HepG2 (cell line): ENCODE data around the gene BMPR1B. TPM values are rescaled to one million over a fixed set of nuclear protein-coding genes. Genes with fewer than 3 reads are reported as not detected.

Experiments used
- ATAC-seq: fragments of 200-7000 bp; cut with Tn5 transposase; 3 replicates; pipeline ENCODE4 v1.9.1; 2020; ENCODE audit warnings: mild to moderate bottlenecking, moderate library complexity
- BruUV-seq: library from RNA; stranded (reverse); fragments of 400-500 nt; replicated peaks from 2 replicates; lab custom pipeline; 2021; lab: Mats Ljungman, UMichigan
- CTCF ChIA-PET: fragments of 300-600 bp; formaldehyde crosslinking; extraction: SDS; loops from one replicate; lab custom pipeline; 2021; ENCODE audit warnings: low total read pairs, inconsistent platforms, low intra/inter-chr PET ratio; lab: Yijun Ruan, JAX
- POLR2A ChIA-PET: fragments of 350-600 bp; sonication (Branson Sonifier 250); formaldehyde crosslinking; loops from one replicate; lab custom pipeline; 2020; ENCODE audit warnings: antibody characterized with exemption, inconsistent platforms; lab: Yijun Ruan, JAX
- DNase-seq: peaks from one replicate; pipeline ENCODE4 v3.0.0-alpha.2; 2015; ENCODE audit warnings: low spot score
- FAIRE-seq: peaks from 3 replicates; lab custom pipeline; 2011; peaks lifted over from hg19 to GRCh38; lab: Jason Lieb, UNC
- H2AFZ ChIP-seq: one replicate; pipeline ENCODE4 v1.6.1; 2011; ENCODE audit warnings: low read length, inconsistent platforms
- H3K27ac ChIP-seq: fragments of 300-600 bp; 3 replicates; pipeline ENCODE4 v1.8.0; 2011; ENCODE audit warnings: mixed run types, mild to moderate bottlenecking, mixed read lengths, low read length, inconsistent platforms; ENCODE audit not compliant: insufficient read depth; ENCODE audit errors: extremely low read length
- H3K27me3 ChIP-seq, 2 experiments: fragments of 200-600 bp in 1 of 2; 2 replicates in 1 of 2; 3 replicates in 1 of 2; pipeline versions ENCODE4 v1.6.0 to v1.8.0; 2011; ENCODE audit warnings: low read length in 2 of 2, mild to moderate bottlenecking in 2 of 2, moderate library complexity in 2 of 2, inconsistent platforms in 1 of 2; ENCODE audit not compliant: insufficient read depth in 2 of 2, control insufficient read depth in 1 of 2
- H3K36me3 ChIP-seq, 2 experiments: fragments of 200-600 bp in 1 of 2; replicated peaks in 1 of 2; 2 replicates in 1 of 2; 3 replicates in 1 of 2; pipeline versions ENCODE4 v1.5.1 to v1.8.0; 2011; ENCODE audit warnings: low read length in 2 of 2, inconsistent platforms in 1 of 2; ENCODE audit not compliant: insufficient read depth in 2 of 2, control insufficient read depth in 1 of 2
- H3K4me1 ChIP-seq: 2 replicates; pipeline ENCODE4 v1.5.1; 2012; ENCODE audit warnings: low read length, inconsistent platforms; ENCODE audit not compliant: insufficient read depth
- H3K4me2 ChIP-seq: 2 replicates; pipeline ENCODE4 v1.6.0; 2011; ENCODE audit warnings: low read depth, low read length, inconsistent platforms
- H3K4me3 ChIP-seq, 3 experiments: fragments of 200-600 bp in 1 of 3; sonication (generic), shearing (Covaris generic) in 1 of 3; replicated peaks in 1 of 3; 2 replicates each; pipeline ENCODE4 v1.5.1; 2011 to 2016; ENCODE audit warnings: low read length in 3 of 3, inconsistent platforms in 2 of 3, low read depth in 2 of 3, mild to moderate bottlenecking in 2 of 3, control low read depth in 1 of 3, mixed read lengths in 1 of 3; ENCODE audit not compliant: insufficient read depth in 1 of 3
- H3K79me2 ChIP-seq: one replicate; pipeline ENCODE4 v1.6.1; 2011; ENCODE audit warnings: low read length, inconsistent platforms; ENCODE audit not compliant: insufficient read depth
- H3K9ac ChIP-seq: 2 replicates; pipeline ENCODE4 v1.6.0; 2011; ENCODE audit warnings: mild to moderate bottlenecking, low read depth, low read length, inconsistent platforms; ENCODE audit not compliant: insufficient read depth
- H3K9me3 ChIP-seq: 2 replicates; pipeline ENCODE4 v1.5.1; 2012; ENCODE audit warnings: mild to moderate bottlenecking, low read length
- H4K20me1 ChIP-seq: 2 replicates; pipeline ENCODE4 v1.6.0; 2011; ENCODE audit warnings: inconsistent platforms, mild to moderate bottlenecking, low read length, moderate library complexity; ENCODE audit not compliant: insufficient read depth
- ATM ChIP-seq: fragments of 450-650 bp; IDR thresholded peaks from 2 replicates; pipeline ENCODE4 v1.7.1; 2017; ENCODE audit warnings: mild to moderate bottlenecking, borderline replicate concordance
- FOXJ3 ChIP-seq: sonication (generic); formaldehyde crosslinking; IDR thresholded peaks from 2 replicates; pipeline ENCODE4 v1.4.0; 2020; ENCODE audit warnings: missing genetic modification reagents, mild to moderate bottlenecking, borderline replicate concordance
- GFI1 ChIP-seq: sonication (generic); formaldehyde crosslinking; IDR thresholded peaks from 2 replicates; pipeline ENCODE4 v1.5.0; 2020; ENCODE audit warnings: missing genetic modification reagents, mild to moderate bottlenecking, borderline replicate concordance
- MAFF ChIP-seq: IDR thresholded peaks from 2 replicates; pipeline ENCODE4 v1.6.1; 2011; ENCODE audit warnings: low read depth, low read length, improper control_type of control experiment
- MZF1 ChIP-seq: sonication (generic); formaldehyde crosslinking; IDR thresholded peaks from 2 replicates; pipeline ENCODE4 v1.8.1; 2023; ENCODE audit warnings: mild to moderate bottlenecking, missing genetic modification reagents, borderline replicate concordance
- TCF7 ChIP-seq: sonication (generic); IDR thresholded peaks from 2 replicates; pipeline ENCODE4 v1.6.1; 2016; ENCODE audit warnings: antibody characterized with exemption, low read depth
- ZKSCAN5 ChIP-seq: sonication (generic); formaldehyde crosslinking; IDR thresholded peaks from 2 replicates; pipeline ENCODE4 v1.5.1; 2020; ENCODE audit warnings: mild to moderate bottlenecking, missing genetic modification reagents
- ZNF274 ChIP-seq: sonication (generic); formaldehyde crosslinking; IDR thresholded peaks from 2 replicates; pipeline ENCODE4 v1.5.1; 2020; ENCODE audit warnings: mild to moderate bottlenecking, missing genetic modification reagents
- ZNF510 ChIP-seq: sonication (generic); formaldehyde crosslinking; IDR thresholded peaks from 2 replicates; pipeline ENCODE4 v1.4.0; 2020; ENCODE audit warnings: low read depth, mild to moderate bottlenecking, missing genetic modification reagents
- ZNF720 ChIP-seq: sonication (generic); formaldehyde crosslinking; IDR thresholded peaks from 2 replicates; pipeline ENCODE4 v1.4.0; 2020; ENCODE audit warnings: missing genetic modification reagents
- WGBS: methylation state at CpG from one replicate; pipeline ENCODE4 v1.1.6; 2017; ENCODE audit warnings: low lambda C conversion rate; 5-methylcytosine and 5-hydroxymethylcytosine counted together
- in situ Hi-C: cut with HindIII; loops from 2 replicates; pipeline ENCODE4 v1.10.0; 2017; ENCODE audit warnings: low pct_unique_long_range_greater_than_20kb; ENCODE audit not compliant: extremely low pct_ligation_motif_present
- intact Hi-C: fragments of 100-400 bp; cut with micrococcal nuclease; formaldehyde crosslinking; loops from one replicate; pipeline ENCODE4 v1.10.0; 2022; ENCODE audit not compliant: unreplicated experiment
- polyA plus RNA-seq, 8 experiments: library from polyadenylated mRNA; depleted of rRNA in 3 of 8; stranded (reverse) in 7 of 8; unstranded in 1 of 8; fragments of >200 nt; fragmentation: Illumina TruSeq in 4 of 8; extraction: Trizol in 4 of 8; gene quantifications; 2 replicates each; pipeline versions ENCODE4 v1.2.1 to v1.2.3, GENCODE V29; 2011 to 2016; ENCODE audit warnings: low read depth in 4 of 8, missing spikeins in 1 of 8, mixed read lengths in 1 of 8; ENCODE audit not compliant: insufficient read depth in 1 of 8
- total RNA-seq, 5 experiments: library from RNA; depleted of rRNA; stranded (reverse); fragments of >200 nt; fragmentation: Illumina TruSeq; extraction: Trizol; gene quantifications; 2 replicates each; pipeline ENCODE4 v1.2.3, GENCODE V29; 2016; ENCODE audit warnings: low read depth in 1 of 5
- TF ChIP-seq, protein P1 (sequence below): sonication (generic); formaldehyde crosslinking; IDR thresholded peaks from 2 replicates; pipeline ENCODE4 v1.4.0; 2020; ENCODE audit warnings: missing genetic modification reagents, low read depth, mild to moderate bottlenecking, borderline replicate concordance
- TF ChIP-seq, protein P2 (sequence below), 2 experiments: fragments of 450-650 bp in 1 of 2; sonication (generic) in 1 of 2; formaldehyde crosslinking; IDR thresholded peaks; 2 replicates each; pipeline versions ENCODE4 v1.5.0 to v1.8.0; 2020 to 2022; ENCODE audit warnings: mild to moderate bottlenecking in 1 of 2, missing genetic modification reagents in 1 of 2
- TF ChIP-seq, protein P3 (sequence below): sonication (generic); formaldehyde crosslinking; IDR thresholded peaks from 2 replicates; pipeline ENCODE4 v1.8.1; 2023; ENCODE audit warnings: mild to moderate bottlenecking, missing genetic modification reagents, borderline replicate concordance
- TF ChIP-seq, protein P4 (sequence below): IDR thresholded peaks from 2 replicates; pipeline ENCODE4 v1.6.1; 2012; ENCODE audit warnings: inconsistent platforms

BMPR1B gene
- total and polyA plus RNA-seq, 2 of the 13 experiments (the other 11 are each of a cell fraction or from before 2014, with no cell fraction given): 0.07 TPM; not detected in 1

DNA sequence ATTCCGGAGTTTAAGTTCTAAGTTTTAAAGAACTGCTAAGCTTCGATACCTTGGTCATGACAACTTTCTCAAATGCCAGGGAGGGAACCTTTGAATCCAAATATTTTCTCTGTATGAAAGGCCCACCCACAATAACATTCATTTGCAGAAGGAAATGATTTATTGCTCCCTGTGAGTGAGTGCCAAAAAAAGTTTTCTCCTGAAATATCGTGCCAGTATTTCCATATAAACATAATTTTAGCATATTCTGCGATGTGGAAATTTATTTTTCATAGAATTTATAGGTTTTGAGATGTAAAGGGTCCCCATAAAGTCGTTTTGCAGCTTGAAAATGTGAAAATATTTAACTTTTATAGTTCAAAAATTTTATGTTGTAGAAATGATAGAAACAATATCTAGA is 53.9 kb downstream of the BMPR1B start:
- no peak for TF ChIP-seq FOXJ3 (CRISPR knock-in tag)
- TF ChIP-seq ZKSCAN5 (CRISPR knock-in tag): no peak
- TF ChIP-seq, protein P1, sequence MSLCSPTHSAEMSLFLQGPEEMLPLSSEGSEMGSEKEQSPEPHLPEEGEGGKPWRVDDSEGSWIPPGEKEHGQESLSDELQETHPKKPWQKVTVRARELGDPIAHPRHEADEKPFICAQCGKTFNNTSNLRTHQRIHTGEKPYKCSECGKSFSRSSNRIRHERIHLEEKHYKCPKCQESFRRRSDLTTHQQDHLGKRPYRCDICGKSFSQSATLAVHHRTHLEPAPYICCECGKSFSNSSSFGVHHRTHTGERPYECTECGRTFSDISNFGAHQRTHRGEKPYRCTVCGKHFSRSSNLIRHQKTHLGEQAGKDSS (CRISPR knock-in tag): no peak
- no peak for TF ChIP-seq ZNF720 (CRISPR knock-in tag)
- TF ChIP-seq, protein P2, sequence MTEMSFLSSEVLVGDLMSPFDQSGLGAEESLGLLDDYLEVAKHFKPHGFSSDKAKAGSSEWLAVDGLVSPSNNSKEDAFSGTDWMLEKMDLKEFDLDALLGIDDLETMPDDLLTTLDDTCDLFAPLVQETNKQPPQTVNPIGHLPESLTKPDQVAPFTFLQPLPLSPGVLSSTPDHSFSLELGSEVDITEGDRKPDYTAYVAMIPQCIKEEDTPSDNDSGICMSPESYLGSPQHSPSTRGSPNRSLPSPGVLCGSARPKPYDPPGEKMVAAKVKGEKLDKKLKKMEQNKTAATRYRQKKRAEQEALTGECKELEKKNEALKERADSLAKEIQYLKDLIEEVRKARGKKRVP (CRISPR knock-in tag; IDR thresholded peaks at IDR 0.05): no peak
- TF ChIP-seq, protein P3, sequence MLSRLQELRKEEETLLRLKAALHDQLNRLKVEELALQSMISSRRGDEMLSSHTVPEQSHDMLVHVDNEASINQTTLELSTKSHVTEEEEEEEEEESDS (CRISPR knock-in tag): no peak
- no peak for TF ChIP-seq ZNF274
- no peak for TF ChIP-seq ATM
- TF ChIP-seq ZNF510 (CRISPR knock-in tag): no peak
- TF ChIP-seq, protein P4, sequence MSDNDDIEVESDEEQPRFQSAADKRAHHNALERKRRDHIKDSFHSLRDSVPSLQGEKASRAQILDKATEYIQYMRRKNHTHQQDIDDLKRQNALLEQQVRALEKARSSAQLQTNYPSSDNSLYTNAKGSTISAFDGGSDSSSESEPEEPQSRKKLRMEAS: no peak
- no peak for TF ChIP-seq TCF7
- TF ChIP-seq MZF1 (CRISPR knock-in tag): no peak
- TF ChIP-seq MAFF: no peak
- TF ChIP-seq GFI1 (CRISPR knock-in tag): no peak
- TF ChIP-seq, all 625 proteins: peak for 0
- H3K9ac ChIP-seq: no peak overlapping the region
- ChIA-PET POLR2A (no interaction called here), CTCF (no interaction called here)
- ATAC-seq (no peak), FAIRE-seq (no peak), DNase-seq (no peak)
- intact Hi-C loops (no loop called here), in situ Hi-C loops (no loop called here)
- no peaks in the 10 kb centered on the region for H3K4me1 ChIP-seq
- BruUV-seq: no TSS peak
- no peaks in the 10 kb centered on the region for H3K79me2 ChIP-seq
- H3K4me2 ChIP-seq: no peak overlapping the region
- H4K20me1 ChIP-seq: no peaks in the 10 kb centered on the region
- under 1% methylated on average over 5 of the region's 5 CpGs for WGBS
- peaks cover 0 to 6% of the 10 kb centered on the region in 2 experiments; a peak in 2 of 5 replicates for H3K27me3 ChIP-seq
- no peak overlapping the region for H3K4me3 ChIP-seq
- H3K9me3 ChIP-seq: no peaks in the 10 kb centered on the region
- no peaks in the 10 kb centered on the region for H3K36me3 ChIP-seq
- no peak overlapping the region for H2AFZ ChIP-seq
- H3K27ac ChIP-seq: no peak overlapping the region
